Brain microvascular endothelial cell (primary cell): Measurements from ENCODE around the gene NDUFAF8.

ENCODE experiments used
- DNase-seq: peaks from one replicate; pipeline ENCODE4 v3.0.0-alpha.2; 2020
- H3K27ac ChIP-seq: fragments of 250-450 bp; sonication (Bioruptor Pico); 2 replicates; pipeline ENCODE4 v1.5.1; 2020; ENCODE audit warnings: mild to moderate bottlenecking, moderate library complexity
- H3K27me3 ChIP-seq: fragments of 250-450 bp; sonication (Bioruptor Pico); replicated peaks from 2 replicates; pipeline ENCODE4 v1.5.1; 2020; ENCODE audit warnings: mild to moderate bottlenecking
- H3K36me3 ChIP-seq: fragments of 250-450 bp; sonication (Bioruptor Pico); replicated peaks from 2 replicates; pipeline ENCODE4 v1.5.1; 2020; ENCODE audit warnings: mild to moderate bottlenecking
- H3K4me3 ChIP-seq: 2 replicates; pipeline ENCODE4 v1.5.1; 2011; ENCODE audit warnings: low read depth, mild to moderate bottlenecking, control low read depth, low read length, moderate library complexity
- CTCF ChIP-seq: IDR thresholded peaks from 2 replicates; pipeline ENCODE4 v1.5.1; 2011; ENCODE audit warnings: low read depth, mild to moderate bottlenecking, moderate library complexity, low read length, control low read depth, inconsistent platforms; ENCODE audit errors: missing control alignments
- in situ Hi-C: cut with HindIII; loops from 2 replicates; pipeline ENCODE4 v1.10.0; 2017; ENCODE audit warnings: low sequenced_read_pairs, low pct_ligation_motif_present

The NDUFAF8 gene

GRCh38 chr17:81195941-81196495, 43.1 kb upstream of the NDUFAF8 start:
- Histone ChIP-seq H3K27ac (no peak overlapping the region), H3K36me3 (no peaks in the 10 kb centered on the region), H3K27me3 (no peaks in the 10 kb centered on the region), H3K4me3 (no peak overlapping the region)
- TF ChIP-seq CTCF = no peak
- no peak for DNase-seq
- in situ Hi-C loops = no loop called here

- no peaks in the 10 kb centered on the region for H3K27me3 ChIP-seq
- H3K4me3 ChIP-seq = no peak overlapping the region
- in situ Hi-C loops = no loop called here
- H3K36me3 ChIP-seq = no peaks in the 10 kb centered on the region
- no peak for DNase-seq
- H3K27ac ChIP-seq = no peak overlapping the region
- TF ChIP-seq CTCF = no peak
Observed at GRCh38 chr17:81196505-81197408, 42.4 kb upstream of the NDUFAF8 start.

- no peak overlapping the region for H3K4me3 ChIP-seq
- no peaks in the 10 kb centered on the region for H3K27me3 ChIP-seq
- no peaks in the 10 kb centered on the region for H3K36me3 ChIP-seq
- no peak for DNase-seq
- TF ChIP-seq CTCF = no peak
- in situ Hi-C loops = no loop called here
- no peak overlapping the region for H3K27ac ChIP-seq
Observed at GRCh38 chr17:81197409-81197795, 41.7 kb upstream of the NDUFAF8 start.

- DNase-seq = no peak
- Histone ChIP-seq H3K27ac (no peak overlapping the region), H3K27me3 (no peaks in the 10 kb centered on the region), H3K4me3 (no peak overlapping the region), H3K36me3 (no peaks in the 10 kb centered on the region)
- TF ChIP-seq CTCF = no peak
- in situ Hi-C loops = no loop called here
Observed at GRCh38 chr17:81197831-81198490, 41.2 kb upstream of the NDUFAF8 start.

GRCh38 chr17:81198826-81199481, 40.2 kb upstream of the NDUFAF8 start:
- no peak overlapping the region for H3K4me3 ChIP-seq

More at GRCh38 chr17:81198826-81199481, 40.2 kb upstream of the NDUFAF8 start:
- DNase-seq = no peak
- no peak for TF ChIP-seq CTCF
- H3K27me3 ChIP-seq = no peaks in the 10 kb centered on the region
- H3K36me3 ChIP-seq = no peaks in the 10 kb centered on the region
- in situ Hi-C loops = no loop called here
- no peak overlapping the region for H3K27ac ChIP-seq
